Breast epithelium (tissue), 4 donors: Measurements from ENCODE around the gene HOXD12. TPM values are rescaled to one million over a fixed set of nuclear protein-coding genes. Genes with fewer than 3 reads are reported as not detected.
A peak's percentile ranks its signal among the peaks of the same experiment; 100 is the strongest.

Experiments
- DNase-seq, 2 donors: peaks; one replicate each; pipeline ENCODE4 v3.0.0-alpha.2; 2019; ENCODE audit warnings: low spot score in 2 of 2
- H3K27ac ChIP-seq, 2 donors: fragments of 200-600 bp; sonication (generic) in 1 of 2; one replicate each; pipeline ENCODE4 v1.5.1; 2016 to 2019; ENCODE audit warnings: mild to moderate bottlenecking in 1 of 2
- H3K27me3 ChIP-seq, 2 donors: fragments of 200-600 bp; sonication (generic) in 1 of 2; one replicate each; pipeline versions ENCODE4 v1.5.1 to v1.6.0; 2017 to 2019; ENCODE audit warnings: control low read depth in 1 of 2, mild to moderate bottlenecking in 1 of 2
- H3K36me3 ChIP-seq: fragments of 200-600 bp; one replicate; pipeline ENCODE4 v1.5.1; 2019
- H3K4me1 ChIP-seq, 2 donors: fragments of 200-600 bp; sonication (generic); one replicate each; pipeline ENCODE4 v1.5.1; 2016 to 2019; ENCODE audit warnings: control low read depth in 1 of 2
- H3K4me3 ChIP-seq, 3 donors: fragments of 200-600 bp; sonication (generic); 1 replicate in 2 of 3; 2 replicates in 1 of 3; pipeline ENCODE4 v1.5.1; 2016 to 2019; ENCODE audit warnings: mild to moderate bottlenecking in 3 of 3, moderate library complexity in 2 of 3
- H3K9me3 ChIP-seq, 2 donors: fragments of 200-600 bp; sonication (generic) in 1 of 2; one replicate each; pipeline ENCODE4 v1.5.1; 2016 to 2019; ENCODE audit warnings: control low read depth in 1 of 2
- POLR2A ChIP-seq: fragments of 450-650 bp; IDR thresholded peaks from one replicate; pipeline ENCODE4 v1.6.1; 2016; ENCODE audit warnings: antibody characterized with exemption, mild to moderate bottlenecking, moderate library complexity
- POLR2AphosphoS5 ChIP-seq, 3 donors: sonication (generic); formaldehyde crosslinking; IDR thresholded peaks; one replicate each; pipeline ENCODE4 v1.6.1; 2017; ENCODE audit warnings: antibody characterized with exemption in 3 of 3
- intact Hi-C: fragments of 100-400 bp; cut with DNase I; formaldehyde crosslinking; loops from one replicate; pipeline ENCODE4 v1.15.1; 2023; ENCODE audit warnings: low total_unique reads
- total RNA-seq, 3 donors: library from RNA; depleted of rRNA; stranded (reverse); fragments of >200 nt; gene quantifications; one replicate each; pipeline ENCODE4 v1.1.0, GENCODE V29; 2016
- TF ChIP-seq, protein P1 (sequence below), 3 donors: fragments of 450-650 bp; IDR thresholded peaks; one replicate each; pipeline ENCODE4 v1.5.1; 2016 to 2017; ENCODE audit warnings: antibody characterized with exemption in 3 of 3, mild to moderate bottlenecking in 3 of 3, moderate library complexity in 3 of 3

The HOXD12 gene
- total RNA-seq, 3 donors from 2014 or later = not detected

DNA sequence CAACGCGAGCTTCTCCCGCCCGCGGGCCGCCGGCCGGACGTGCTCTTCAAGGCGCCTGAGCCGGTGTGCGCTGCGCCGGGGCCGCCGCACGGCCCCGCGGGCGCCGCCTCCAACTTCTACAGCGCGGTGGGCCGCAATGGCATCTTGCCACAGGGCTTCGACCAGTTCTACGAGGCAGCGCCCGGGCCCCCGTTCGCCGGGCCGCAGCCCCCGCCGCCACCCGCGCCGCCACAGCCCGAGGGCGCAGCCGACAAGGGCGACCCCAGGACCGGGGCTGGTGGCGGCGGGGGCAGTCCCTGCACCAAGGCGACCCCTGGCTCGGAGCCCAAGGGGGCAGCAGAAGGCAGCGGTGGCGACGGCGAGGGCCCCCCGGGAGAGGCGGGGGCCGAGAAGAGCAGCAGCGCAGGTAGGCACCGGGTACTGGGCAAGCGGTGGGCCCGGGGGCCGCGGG, 8.2 kb downstream of the HOXD12 start:
- intact Hi-C loops = no loop called here
- TF ChIP-seq POLR2A (no peak), POLR2AphosphoS5 (IDR thresholded peaks at IDR 0.05) (no peak)
- TF ChIP-seq, protein P1, sequence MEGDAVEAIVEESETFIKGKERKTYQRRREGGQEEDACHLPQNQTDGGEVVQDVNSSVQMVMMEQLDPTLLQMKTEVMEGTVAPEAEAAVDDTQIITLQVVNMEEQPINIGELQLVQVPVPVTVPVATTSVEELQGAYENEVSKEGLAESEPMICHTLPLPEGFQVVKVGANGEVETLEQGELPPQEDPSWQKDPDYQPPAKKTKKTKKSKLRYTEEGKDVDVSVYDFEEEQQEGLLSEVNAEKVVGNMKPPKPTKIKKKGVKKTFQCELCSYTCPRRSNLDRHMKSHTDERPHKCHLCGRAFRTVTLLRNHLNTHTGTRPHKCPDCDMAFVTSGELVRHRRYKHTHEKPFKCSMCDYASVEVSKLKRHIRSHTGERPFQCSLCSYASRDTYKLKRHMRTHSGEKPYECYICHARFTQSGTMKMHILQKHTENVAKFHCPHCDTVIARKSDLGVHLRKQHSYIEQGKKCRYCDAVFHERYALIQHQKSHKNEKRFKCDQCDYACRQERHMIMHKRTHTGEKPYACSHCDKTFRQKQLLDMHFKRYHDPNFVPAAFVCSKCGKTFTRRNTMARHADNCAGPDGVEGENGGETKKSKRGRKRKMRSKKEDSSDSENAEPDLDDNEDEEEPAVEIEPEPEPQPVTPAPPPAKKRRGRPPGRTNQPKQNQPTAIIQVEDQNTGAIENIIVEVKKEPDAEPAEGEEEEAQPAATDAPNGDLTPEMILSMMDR (IDR thresholded peaks at IDR 0.05) = no peak
- H3K27ac ChIP-seq = no peak overlapping the region
- peaks cover 0 to 4% of the 10 kb centered on the region in 2 donors for H3K4me1 ChIP-seq
- H3K4me3 ChIP-seq = peak overlapping the region in 2 of 3 donors; percentile 26 to 68
- H3K36me3 ChIP-seq = no peaks in the 10 kb centered on the region
- peaks cover 30 to 98% of the 10 kb centered on the region in 2 donors for H3K27me3 ChIP-seq
- DNase-seq = peak in 1 of 2 donors; percentile 47
- no peaks in the 10 kb centered on the region for H3K9me3 ChIP-seq

DNA sequence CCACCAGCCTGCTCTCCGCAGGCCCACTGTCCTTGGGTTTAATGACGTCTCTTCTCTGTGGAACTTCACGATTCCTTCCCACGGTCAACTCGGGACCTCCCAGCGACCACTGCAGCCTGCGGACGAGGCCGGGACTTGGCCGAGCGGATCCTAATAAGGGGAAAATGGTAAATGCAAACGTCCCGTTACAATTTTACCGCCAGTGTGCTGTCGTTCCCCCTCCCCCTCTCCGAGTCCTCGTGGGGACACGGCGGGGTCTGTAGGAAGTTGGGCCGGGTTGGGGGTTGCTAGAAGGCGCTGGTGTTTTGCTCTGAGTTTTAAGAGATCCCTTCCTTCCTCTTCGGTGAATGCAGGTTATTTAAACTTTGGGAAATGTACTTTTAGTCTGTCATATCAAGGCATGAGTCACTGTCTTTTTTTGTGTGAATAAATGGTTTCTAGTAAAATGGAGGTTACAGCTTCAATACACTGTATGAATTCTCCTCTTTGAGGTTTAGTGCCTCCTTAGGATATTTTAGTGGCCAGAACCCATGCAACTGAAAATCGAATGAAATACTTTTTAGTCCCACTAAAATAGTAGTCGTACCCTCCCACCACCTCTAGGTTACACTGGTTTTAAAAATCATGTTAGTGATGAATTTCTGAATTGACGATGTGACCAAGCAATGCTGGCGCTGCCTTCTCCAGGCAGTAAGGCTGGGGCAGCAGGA, 9.8 kb downstream of the HOXD12 start:
- DNase-seq = no peak
- H3K4me3 ChIP-seq = peak overlapping the region in 1 of 3 donors; percentile 68
- no peaks in the 10 kb centered on the region for H3K9me3 ChIP-seq
- TF ChIP-seq, protein P1 (IDR thresholded peaks at IDR 0.05) = no peak
- TF ChIP-seq POLR2AphosphoS5 (IDR thresholded peaks at IDR 0.05) = no peak
- TF ChIP-seq POLR2A = no peak
- no peak overlapping the region for H3K27ac ChIP-seq
- peaks cover 0 to 4% of the 10 kb centered on the region in 2 donors for H3K4me1 ChIP-seq
- no peaks in the 10 kb centered on the region for H3K36me3 ChIP-seq
- intact Hi-C loops = no loop called here
- peaks cover 27 to 98% of the 10 kb centered on the region in 2 donors for H3K27me3 ChIP-seq

DNA sequence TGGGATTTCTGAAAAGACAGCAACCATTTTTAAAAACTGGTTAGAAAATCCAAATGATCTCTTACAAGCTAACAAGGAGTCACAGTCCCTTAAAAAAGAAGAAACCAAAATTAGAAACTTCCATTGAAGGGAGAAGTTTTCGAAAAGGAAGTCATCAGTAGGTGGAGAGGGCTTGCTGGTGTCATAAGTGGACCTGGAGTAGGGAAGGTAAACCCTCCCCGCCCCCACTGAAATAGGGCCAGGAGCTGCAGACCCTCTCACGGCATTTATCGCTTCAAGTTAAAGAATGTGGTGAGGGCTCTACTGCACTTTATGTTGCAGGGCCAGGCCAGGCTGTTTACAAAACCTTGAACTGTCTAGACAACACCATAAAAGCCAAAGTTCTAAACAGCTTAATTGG, 10.4 kb downstream of the HOXD12 start:
- intact Hi-C loops = no loop called here
- no peak for TF ChIP-seq POLR2AphosphoS5 (IDR thresholded peaks at IDR 0.05)
- no peak for TF ChIP-seq POLR2A
- TF ChIP-seq, protein P1 (IDR thresholded peaks at IDR 0.05) = no peak
- Histone ChIP-seq H3K27ac (no peak overlapping the region), H3K4me3 (no peak overlapping the region), H3K36me3 (no peaks in the 10 kb centered on the region), H3K27me3 (peaks cover 22 to 98% of the 10 kb centered on the region in 2 donors), H3K9me3 (no peaks in the 10 kb centered on the region), H3K4me1 (peaks cover 0 to under 1% of the 10 kb centered on the region in 2 donors)
- no peak for DNase-seq

DNA sequence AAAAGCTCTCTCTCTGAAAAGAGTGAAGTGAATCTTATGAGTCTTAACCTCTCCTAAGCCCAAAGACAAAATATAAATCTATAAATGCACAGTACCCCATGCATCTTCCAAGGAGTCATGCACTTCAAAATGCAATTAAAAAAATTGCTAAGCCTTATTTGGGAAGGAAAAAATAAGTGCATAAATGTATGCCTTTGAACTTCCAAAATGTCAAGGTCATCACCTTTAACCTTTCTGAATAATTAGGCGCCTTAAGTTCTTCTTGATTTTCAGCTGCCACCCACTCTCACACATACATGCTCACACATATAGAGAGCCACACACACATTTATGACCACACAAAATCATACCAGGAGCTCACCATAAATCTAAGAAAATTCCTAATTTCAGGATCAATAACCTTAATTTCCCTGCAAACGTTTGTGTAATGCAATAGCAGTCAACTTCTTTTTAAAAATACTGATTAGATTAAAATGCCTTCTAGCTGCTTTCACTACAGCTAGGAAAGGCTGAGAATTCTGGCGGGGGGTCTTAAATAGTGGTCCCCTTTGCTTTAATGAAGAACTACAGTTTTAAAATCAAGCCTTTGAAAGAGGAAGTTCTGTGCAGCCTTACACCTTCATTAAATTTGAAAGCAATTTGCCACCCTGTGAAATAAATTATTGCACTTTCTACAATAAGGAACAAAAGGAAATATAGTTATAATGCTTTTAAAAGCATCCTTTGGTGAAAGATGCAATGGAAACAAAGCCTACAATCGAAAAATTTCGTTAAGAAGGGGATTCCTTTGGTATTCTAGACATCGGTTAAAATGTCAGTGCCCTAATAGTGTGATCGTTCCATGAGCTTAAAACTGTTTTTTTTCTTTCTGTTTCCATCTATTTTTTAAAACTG, 11.1 kb downstream of the HOXD12 start:
- H3K4me1 ChIP-seq = no peaks in the 10 kb centered on the region
- intact Hi-C loops = no loop called here
- H3K27ac ChIP-seq = no peak overlapping the region
- no peaks in the 10 kb centered on the region for H3K36me3 ChIP-seq
- peak overlapping the region in 1 of 3 donors; percentile 22 for H3K4me3 ChIP-seq
- no peak for DNase-seq
- no peaks in the 10 kb centered on the region for H3K9me3 ChIP-seq
- peaks cover 16 to 98% of the 10 kb centered on the region in 2 donors for H3K27me3 ChIP-seq
- TF ChIP-seq POLR2A (no peak), POLR2AphosphoS5 (IDR thresholded peaks at IDR 0.05) (no peak)
- TF ChIP-seq, protein P1 (IDR thresholded peaks at IDR 0.05) = no peak

DNA sequence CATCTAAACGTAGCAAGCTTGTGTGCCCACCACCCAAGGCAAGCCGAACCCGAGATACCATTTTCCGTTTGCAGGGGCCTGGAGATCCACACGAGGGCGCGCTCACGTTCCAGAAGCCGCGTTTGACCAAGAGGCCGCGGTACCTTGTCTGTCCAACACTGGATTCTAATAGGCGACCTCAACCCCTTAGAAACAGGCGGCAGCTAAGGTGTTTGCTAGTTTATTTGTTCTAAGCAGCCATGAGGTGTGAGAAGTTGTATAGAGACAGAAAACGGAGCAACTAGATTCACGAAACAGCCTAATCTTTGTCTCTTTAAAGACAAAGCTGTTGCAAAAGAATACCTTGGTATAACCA, 11.7 kb downstream of the HOXD12 start:
- TF ChIP-seq POLR2A (no peak), POLR2AphosphoS5 (IDR thresholded peaks at IDR 0.05) (peak in 1 of 3 donors; percentile 31)
- TF ChIP-seq, protein P1 (IDR thresholded peaks at IDR 0.05) = peak in 1 of 3 donors; percentile 16
- no peak overlapping the region for H3K27ac ChIP-seq
- no peaks in the 10 kb centered on the region for H3K36me3 ChIP-seq
- H3K4me1 ChIP-seq = no peaks in the 10 kb centered on the region
- intact Hi-C loops = no loop called here
- no peaks in the 10 kb centered on the region for H3K9me3 ChIP-seq
- H3K4me3 ChIP-seq = peak overlapping the region in 1 of 3 donors; percentile 22
- H3K27me3 ChIP-seq = peaks cover 20 to 98% of the 10 kb centered on the region in 2 donors
- DNase-seq = peak in 1 of 2 donors; percentile 52
